Erythroblast (primary cell): ENCODE measurements around the gene BMP2K.

Experiments used
- GATA1 ChIP-seq: IDR thresholded peaks from 2 replicates; pipeline ENCODE4 v1.6.1; 2011; ENCODE audit warnings: low read depth, mild to moderate bottlenecking, control low read depth, low read length, moderate library complexity
- POLR2A ChIP-seq: IDR thresholded peaks from 2 replicates; pipeline ENCODE4 v1.6.1; 2011; ENCODE audit warnings: mild to moderate bottlenecking, low read length

DNA sequence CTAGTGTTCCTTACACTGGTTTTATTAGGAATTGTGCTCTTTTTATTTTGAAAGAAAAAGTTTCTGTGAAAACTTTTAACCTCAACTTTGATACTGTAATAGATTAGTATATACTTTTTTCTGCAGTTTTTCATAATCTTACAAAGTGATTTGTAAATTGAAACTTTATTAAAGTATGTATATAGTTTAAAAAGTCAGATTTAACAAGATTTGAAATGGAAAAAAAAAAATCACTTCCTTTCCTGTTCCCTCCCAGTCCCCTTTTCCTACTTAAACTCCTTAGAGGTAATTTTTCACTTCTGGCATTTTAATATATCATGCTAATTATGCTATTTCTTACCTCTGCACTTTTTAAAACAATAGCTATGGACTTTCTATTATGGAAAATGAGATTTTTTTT is 113.8 kb downstream of the BMP2K start:
- no peak for TF ChIP-seq POLR2A
- TF ChIP-seq GATA1, result no peak
